SU-DHL-6 (cell line): ENCODE results near the gene ZSWIM5.

Source experiments
- H2AFZ ChIP-seq: fragments of 200-600 bp; sonication (generic); 2 replicates; pipeline ENCODE4 v1.6.1; 2014; ENCODE audit warnings: low read depth, mild to moderate bottlenecking, moderate library complexity, mixed read lengths, antibody characterized with exemption, low read length; ENCODE audit not compliant: severe bottlenecking
- H3F3A ChIP-seq: fragments of 200-600 bp; shearing (Covaris generic); 2 replicates; pipeline ENCODE4 v1.6.0; 2016; ENCODE audit warnings: antibody characterized with exemption, mild to moderate bottlenecking; ENCODE audit not compliant: insufficient read depth
- H3K27ac ChIP-seq: fragments of 200-600 bp; sonication (generic); 2 replicates; pipeline ENCODE4 v1.5.1; 2016; ENCODE audit warnings: low read depth, mild to moderate bottlenecking, low read length, moderate library complexity, mixed read lengths
- H3K27me3 ChIP-seq: fragments of 200-600 bp; sonication (generic), shearing (Covaris generic); 2 replicates; pipeline ENCODE4 v1.6.0; 2014; ENCODE audit warnings: mild to moderate bottlenecking, low read length
- H3K36me3 ChIP-seq: fragments of 200-600 bp; sonication (generic); 2 replicates; pipeline ENCODE4 v1.6.1; 2014; ENCODE audit warnings: mild to moderate bottlenecking, low read length, mixed read lengths
- H3K4me2 ChIP-seq: fragments of 300-600, 200-600 bp; shearing (Covaris generic), sonication (generic); 2 replicates; pipeline ENCODE4 v1.6.0; 2014; ENCODE audit warnings: low read length, low read depth, mild to moderate bottlenecking; ENCODE audit not compliant: poor library complexity, severe bottlenecking
- H3K4me3 ChIP-seq: fragments of 200-600 bp; sonication (generic); 2 replicates; pipeline ENCODE4 v1.5.1; 2014; ENCODE audit warnings: antibody characterized with exemption, low read length, mild to moderate bottlenecking, mixed read lengths; ENCODE audit not compliant: insufficient read depth, poor library complexity, severe bottlenecking
- H3K79me2 ChIP-seq: fragments of 200-600 bp; sonication (generic); 2 replicates; pipeline ENCODE4 v1.6.1; 2014; ENCODE audit warnings: mild to moderate bottlenecking, low read length, moderate library complexity; ENCODE audit not compliant: insufficient read depth
- H3K9ac ChIP-seq: fragments of 200-600 bp; sonication (generic); 2 replicates; pipeline ENCODE4 v1.7.0; 2014; ENCODE audit warnings: mild to moderate bottlenecking, low read length
- H3K9me2 ChIP-seq: fragments of 200-600 bp; sonication (generic); replicated peaks from 2 replicates; pipeline ENCODE4 v1.6.1; 2014; ENCODE audit warnings: low read length; ENCODE audit not compliant: insufficient read depth
- H3K9me3 ChIP-seq: fragments of 200-600 bp; sonication (generic); 2 replicates; pipeline ENCODE4 v1.6.1; 2014; ENCODE audit warnings: low read length, mixed read lengths; ENCODE audit not compliant: insufficient read depth
- H4K20me1 ChIP-seq: fragments of 200-600 bp; sonication (generic); 2 replicates; pipeline ENCODE4 v1.6.1; 2014; ENCODE audit warnings: low read depth, mild to moderate bottlenecking, antibody characterized with exemption, low read length, moderate library complexity, mixed read lengths
- EZH2phosphoT487 ChIP-seq: fragments of 200-600 bp; sonication (generic), shearing (Covaris generic); conservative IDR thresholded peaks from 2 replicates; pipeline ENCODE4 v1.6.1; 2018; ENCODE audit warnings: mild to moderate bottlenecking, antibody characterized with exemption, low read length, moderate library complexity, mixed read lengths
- TF ChIP-seq, protein P1 (sequence below): fragments of 200-600 bp; sonication (generic); IDR thresholded peaks from one replicate; pipeline ENCODE4 v1.5.1; 2017; ENCODE audit warnings: antibody characterized with exemption, mild to moderate bottlenecking, low read length, moderate library complexity; ENCODE audit not compliant: insufficient read depth, poor library complexity, severe bottlenecking

Gene ZSWIM5

DNA sequence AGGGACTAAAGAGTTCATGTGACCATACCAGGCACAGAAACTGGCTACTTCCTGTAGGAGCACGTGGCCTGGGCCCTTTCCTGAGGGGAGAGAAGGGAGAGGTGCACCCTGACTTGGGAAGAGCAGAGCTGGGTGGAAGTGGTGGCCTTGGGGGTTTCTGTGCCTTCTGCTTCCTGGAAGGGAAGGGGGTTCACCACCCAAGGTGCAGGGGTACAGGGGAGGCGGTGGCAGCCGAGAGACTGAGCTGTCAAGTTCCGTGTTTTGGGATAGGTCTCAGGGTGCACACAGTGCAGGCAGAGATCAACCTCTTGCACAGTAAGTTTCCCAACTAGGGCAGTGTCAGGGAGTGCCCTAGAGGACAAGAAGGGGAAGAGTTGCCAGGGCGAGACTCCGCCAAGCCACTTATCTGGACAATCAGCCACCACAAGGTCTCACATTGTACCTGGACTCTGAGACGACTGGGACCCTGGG is 205.4 kb downstream of the ZSWIM5 start:
- H3K9me3 ChIP-seq = no peaks in the 10 kb centered on the region
- H3K27me3 ChIP-seq = no peaks in the 10 kb centered on the region
- no peaks in the 10 kb centered on the region for H3K9me2 ChIP-seq
- no peak overlapping the region for H2AFZ ChIP-seq
- no peaks in the 10 kb centered on the region for H4K20me1 ChIP-seq
- H3K4me3 ChIP-seq = no peak overlapping the region
- H3K4me2 ChIP-seq = no peak overlapping the region
- H3F3A ChIP-seq = 0 out of 2 replicates have a peak, but pooled peaks cover 3% of the 10 kb centered on the region
- H3K36me3 ChIP-seq = no peaks in the 10 kb centered on the region
- H3K27ac ChIP-seq = no peak overlapping the region
- TF ChIP-seq, protein P1, sequence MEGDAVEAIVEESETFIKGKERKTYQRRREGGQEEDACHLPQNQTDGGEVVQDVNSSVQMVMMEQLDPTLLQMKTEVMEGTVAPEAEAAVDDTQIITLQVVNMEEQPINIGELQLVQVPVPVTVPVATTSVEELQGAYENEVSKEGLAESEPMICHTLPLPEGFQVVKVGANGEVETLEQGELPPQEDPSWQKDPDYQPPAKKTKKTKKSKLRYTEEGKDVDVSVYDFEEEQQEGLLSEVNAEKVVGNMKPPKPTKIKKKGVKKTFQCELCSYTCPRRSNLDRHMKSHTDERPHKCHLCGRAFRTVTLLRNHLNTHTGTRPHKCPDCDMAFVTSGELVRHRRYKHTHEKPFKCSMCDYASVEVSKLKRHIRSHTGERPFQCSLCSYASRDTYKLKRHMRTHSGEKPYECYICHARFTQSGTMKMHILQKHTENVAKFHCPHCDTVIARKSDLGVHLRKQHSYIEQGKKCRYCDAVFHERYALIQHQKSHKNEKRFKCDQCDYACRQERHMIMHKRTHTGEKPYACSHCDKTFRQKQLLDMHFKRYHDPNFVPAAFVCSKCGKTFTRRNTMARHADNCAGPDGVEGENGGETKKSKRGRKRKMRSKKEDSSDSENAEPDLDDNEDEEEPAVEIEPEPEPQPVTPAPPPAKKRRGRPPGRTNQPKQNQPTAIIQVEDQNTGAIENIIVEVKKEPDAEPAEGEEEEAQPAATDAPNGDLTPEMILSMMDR = no peak
- no peak for TF ChIP-seq EZH2phosphoT487
- H3K9ac ChIP-seq = no peak overlapping the region
- H3K79me2 ChIP-seq = no peaks in the 10 kb centered on the region

DNA sequence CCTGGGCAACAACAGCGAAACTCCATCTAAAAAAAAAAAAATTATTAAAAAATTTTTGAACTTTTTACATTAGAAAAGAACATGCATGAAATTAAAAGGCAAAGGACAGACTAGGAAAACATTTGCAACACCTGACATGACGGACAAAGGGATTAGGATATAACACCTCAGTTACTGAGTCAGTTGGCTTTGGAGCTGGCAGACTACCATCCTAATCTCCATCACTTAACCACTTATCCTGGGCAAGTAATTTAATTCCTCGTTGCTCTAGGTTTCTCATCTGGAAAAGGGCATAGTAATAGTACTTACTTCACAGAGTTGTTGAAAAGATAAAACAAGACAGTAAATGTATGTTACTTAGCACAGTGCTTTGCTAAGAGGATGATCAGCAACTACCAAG is 207.2 kb downstream of the ZSWIM5 start:
- H3K9ac ChIP-seq = no peak overlapping the region
- H3K4me2 ChIP-seq = no peak overlapping the region
- no peak overlapping the region for H3K4me3 ChIP-seq
- no peak for TF ChIP-seq EZH2phosphoT487
- TF ChIP-seq, protein P1 = no peak
- H3K27ac ChIP-seq = no peak overlapping the region
- no peak overlapping the region for H2AFZ ChIP-seq
- H3K9me3 ChIP-seq = no peaks in the 10 kb centered on the region
- H3K27me3 ChIP-seq = no peaks in the 10 kb centered on the region
- H3K9me2 ChIP-seq = no peaks in the 10 kb centered on the region
- no peaks in the 10 kb centered on the region for H3K79me2 ChIP-seq
- no peaks in the 10 kb centered on the region for H3K36me3 ChIP-seq
- H3F3A ChIP-seq = 0 out of 2 replicates have a peak, but pooled peaks cover 3% of the 10 kb centered on the region
- H4K20me1 ChIP-seq = no peaks in the 10 kb centered on the region

- 0 out of 2 replicates have a peak, but pooled peaks cover 3% of the 10 kb centered on the region for H3F3A ChIP-seq
- no peak overlapping the region for H2AFZ ChIP-seq
- H3K9ac ChIP-seq = no peak overlapping the region
- H3K27ac ChIP-seq = no peak overlapping the region
- H3K9me2 ChIP-seq = no peaks in the 10 kb centered on the region
- H3K9me3 ChIP-seq = no peaks in the 10 kb centered on the region
- H3K27me3 ChIP-seq = no peaks in the 10 kb centered on the region
- no peak overlapping the region for H3K4me3 ChIP-seq
- no peak for TF ChIP-seq EZH2phosphoT487
- TF ChIP-seq, protein P1 = no peak
- H3K36me3 ChIP-seq = no peaks in the 10 kb centered on the region
- no peaks in the 10 kb centered on the region for H4K20me1 ChIP-seq
- no peak overlapping the region for H3K4me2 ChIP-seq
- no peaks in the 10 kb centered on the region for H3K79me2 ChIP-seq
These were observed 210.8 kb downstream of the ZSWIM5 start for GRCh38 chr1:44995467-44996238.
